ENCODE results near the gene CNNM1.

The CNNM1 gene

DNA sequence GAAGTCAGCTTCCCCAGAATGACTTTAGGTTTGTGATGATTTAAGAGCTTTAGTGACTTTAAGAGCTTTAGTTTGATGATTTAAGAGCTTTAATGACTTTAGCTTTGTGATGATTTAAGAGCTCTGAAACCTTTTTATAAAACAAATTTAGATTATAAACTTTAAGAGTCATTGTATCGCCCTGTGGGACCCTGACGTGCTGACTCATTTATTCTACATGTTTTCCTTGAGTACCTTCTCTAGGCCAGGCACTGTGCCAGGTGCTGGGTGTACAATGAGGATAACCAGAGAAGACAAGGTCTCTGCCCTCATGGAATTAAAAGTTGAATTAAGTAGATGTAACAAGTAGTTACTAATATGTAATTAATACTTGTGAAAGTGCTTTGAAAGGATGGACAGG, 45.4 kb downstream of the CNNM1 start:
- DNase-seq (ENCODE audit: low spot score), result no peak

DNA sequence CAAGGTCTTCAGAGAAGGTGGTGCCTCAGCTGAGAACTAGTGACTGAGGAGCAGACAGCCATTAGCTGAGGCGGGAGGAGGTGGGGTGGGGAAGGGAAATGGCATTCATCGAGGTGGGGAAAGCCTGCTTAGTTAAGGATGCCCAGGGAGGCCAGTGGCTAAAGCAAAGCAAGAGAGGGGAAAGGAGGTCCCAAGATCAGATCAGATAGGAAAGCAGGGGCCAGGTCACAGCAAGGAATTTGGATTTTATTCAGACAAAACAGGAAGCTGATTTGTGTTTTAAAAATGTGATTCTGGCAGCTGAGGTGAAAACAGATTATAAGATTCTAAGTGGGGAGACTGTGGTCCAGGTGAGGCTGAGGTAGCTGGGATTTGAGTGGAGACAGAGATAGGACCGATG, 45.8 kb downstream of the CNNM1 start:
- no peak for DNase-seq (ENCODE audit: low spot score)

DNA sequence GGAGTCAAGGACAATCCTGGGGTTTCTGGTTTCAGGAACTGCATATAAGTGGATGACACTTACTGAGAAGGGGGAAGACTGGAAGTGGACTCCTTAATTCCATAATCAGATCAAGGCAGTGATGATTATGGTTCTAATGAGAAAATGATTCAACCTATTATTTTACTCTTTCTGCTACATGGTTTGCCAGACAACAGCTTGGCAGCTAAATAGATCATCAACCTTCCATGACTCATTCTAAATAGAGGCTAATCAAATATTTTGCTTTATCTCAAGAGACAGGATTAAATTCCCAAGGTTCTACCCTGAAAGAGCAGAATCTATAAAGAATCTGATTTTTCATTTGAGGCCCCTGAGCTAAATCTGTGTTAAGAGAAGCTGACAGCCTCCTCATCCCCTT, 46.3 kb downstream of the CNNM1 start:
- DNase-seq (ENCODE audit: low spot score), result no peak

DNA sequence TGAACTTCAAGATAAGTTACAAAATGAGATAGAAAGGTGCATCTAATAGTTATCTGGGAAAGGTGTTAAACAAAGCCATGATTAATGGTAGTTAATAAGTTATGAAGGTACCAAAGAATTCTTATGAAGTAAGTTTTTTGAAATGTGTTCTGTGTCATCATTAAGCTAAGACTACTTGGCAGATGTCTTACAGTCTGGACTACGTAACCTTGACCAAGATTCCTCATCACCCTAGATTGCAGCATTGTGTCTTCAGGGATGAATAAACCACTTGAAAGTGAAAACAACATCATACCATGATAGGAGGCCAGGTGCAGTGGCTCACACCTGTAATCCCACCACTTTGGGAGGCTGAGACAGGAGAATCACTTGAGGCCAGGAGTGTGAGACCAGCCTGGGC, 53.0 kb downstream of the CNNM1 start:
- DNase-seq (ENCODE audit: low spot score), result no peak

DNA sequence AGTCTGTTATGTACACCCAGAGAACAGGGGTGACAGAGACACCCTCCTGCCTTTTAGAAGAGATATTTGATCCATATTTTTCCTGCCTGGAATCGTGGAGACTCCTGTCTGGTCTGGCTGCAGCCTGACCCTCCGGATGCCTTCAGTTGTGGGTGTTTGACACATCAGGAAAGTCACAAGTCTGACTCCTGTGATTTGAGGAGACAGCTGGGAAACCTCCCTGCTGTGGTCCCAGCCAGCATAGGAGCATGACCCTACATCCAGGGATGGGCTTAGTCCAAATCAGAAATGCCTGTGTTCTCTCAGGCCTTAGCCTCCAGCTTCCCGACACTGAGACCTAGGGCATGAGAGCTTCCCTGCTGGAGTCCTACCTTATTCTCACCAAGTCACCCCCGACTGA, 57.9 kb downstream of the CNNM1 start:
- no peak for DNase-seq (ENCODE audit: low spot score)

DNA sequence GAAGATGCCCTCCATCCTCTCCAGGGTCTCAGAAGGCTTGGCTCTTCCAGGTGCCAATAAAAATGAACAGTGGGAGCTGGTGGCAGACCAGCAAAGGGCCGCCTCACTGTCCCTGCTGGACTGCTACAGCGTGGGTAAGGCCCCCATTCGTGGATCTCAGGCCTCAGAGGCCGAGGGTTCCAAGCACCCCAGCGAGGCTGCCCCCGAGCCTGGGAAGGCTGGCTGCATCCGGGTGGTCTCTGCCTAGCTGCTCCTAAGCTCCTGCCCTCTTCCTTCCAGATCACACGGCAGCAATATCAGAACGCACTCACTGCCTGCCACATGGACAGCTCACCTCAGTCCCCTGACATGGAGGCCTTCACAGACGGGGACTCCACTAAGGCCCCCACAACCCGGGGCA, 58.4 kb downstream of the CNNM1 start:
- DNase-seq (ENCODE audit: low spot score), result no peak

DNA sequence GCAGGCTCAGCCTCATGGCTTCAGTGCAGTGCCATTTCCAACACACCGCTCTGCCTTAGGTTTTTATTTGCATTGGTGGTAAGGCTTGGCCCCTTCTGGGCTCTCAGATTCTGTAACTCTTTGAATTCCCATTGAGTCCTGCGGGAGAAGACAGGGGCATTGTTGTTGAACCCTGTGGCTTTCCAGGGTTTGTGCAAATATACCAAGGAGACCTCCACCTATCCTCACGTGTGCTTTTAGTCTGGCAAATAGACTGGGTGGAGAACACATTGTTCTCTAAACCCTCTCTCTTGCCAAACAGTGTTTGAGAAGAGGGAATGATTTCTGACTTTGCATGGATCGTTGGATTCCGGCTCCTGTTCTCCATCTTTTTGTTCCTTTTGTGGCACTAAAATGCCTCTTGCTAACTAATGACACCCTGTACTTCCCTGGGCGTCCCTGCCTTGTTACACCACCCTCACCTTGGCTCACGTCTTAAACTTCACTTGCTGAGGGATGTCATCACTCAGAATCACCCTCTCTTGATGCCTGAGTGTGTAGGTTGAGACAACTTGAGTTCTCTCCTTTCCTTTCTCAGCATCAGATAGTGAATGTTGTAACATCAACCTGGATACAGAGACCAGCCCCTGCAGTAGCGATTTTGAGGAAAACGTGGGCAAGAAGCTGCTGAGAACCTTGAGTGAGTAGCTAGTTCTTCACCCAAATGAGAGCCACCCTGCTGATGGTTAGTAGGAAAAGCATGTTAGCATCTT, 60.7 kb downstream of the CNNM1 start:
- no peak for DNase-seq (ENCODE audit: low spot score)

DNA sequence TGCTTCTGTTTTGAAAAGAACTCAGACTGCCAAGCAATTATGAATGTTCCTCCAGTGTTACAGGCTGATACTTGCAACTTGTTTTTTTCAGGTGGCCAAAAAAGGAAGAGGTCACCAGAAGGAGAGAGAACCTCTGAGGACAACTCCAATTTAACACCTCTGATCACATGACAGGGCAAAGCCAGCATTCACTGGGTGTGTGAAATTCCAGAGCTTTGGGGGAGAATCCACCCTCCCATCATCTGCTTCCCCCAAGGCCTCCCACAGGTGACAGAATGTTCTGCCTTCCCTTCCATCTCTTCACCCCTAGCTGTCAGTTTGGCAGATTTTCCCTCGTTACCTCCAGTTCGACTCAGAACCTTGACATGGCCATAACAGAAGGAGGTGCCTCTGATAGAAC, 62.2 kb downstream of the CNNM1 start:
- DNase-seq (ENCODE audit: low spot score), result no peak

DNA sequence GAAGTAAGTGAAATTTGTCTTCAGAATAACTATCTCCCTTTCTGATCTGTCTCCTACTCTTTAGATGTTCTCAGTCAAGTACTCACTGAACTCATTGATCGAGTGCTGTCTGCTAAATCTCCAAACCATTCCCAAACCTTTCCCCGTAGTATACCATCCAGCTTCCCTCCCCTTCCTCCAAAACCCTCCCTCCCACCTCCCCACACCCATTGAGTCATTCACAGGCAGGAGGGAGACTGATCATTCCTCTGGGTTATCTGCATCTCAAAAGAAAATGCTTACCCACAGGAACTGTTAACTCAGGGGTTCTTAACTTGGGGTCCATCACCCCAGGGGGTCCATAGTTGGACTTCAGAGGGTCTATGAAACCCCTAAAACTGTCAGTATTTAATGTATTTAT, 63.9 kb downstream of the CNNM1 start:
- DNase-seq (ENCODE audit: low spot score), result no peak

DNA sequence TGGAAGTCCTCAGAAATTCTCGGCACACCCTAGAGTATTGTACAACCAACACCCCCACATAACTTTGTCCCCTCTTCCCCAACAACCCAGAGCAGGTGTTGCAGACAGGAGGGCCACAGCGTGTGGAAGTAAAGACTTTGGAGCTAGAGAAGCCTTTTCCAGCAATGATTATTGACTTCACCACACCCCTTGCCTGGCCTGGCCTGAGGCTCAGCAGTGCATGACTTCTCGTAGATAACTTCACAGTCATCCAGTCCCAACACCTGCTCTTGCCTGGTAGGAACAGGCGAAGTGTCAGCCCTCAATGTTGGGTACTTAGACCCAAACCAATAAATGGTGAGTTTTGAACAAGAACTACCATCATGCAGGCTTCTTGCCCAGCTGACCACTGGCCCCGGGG, 64.5 kb downstream of the CNNM1 start:
- DNase-seq (ENCODE audit: low spot score), result no peak

DNA sequence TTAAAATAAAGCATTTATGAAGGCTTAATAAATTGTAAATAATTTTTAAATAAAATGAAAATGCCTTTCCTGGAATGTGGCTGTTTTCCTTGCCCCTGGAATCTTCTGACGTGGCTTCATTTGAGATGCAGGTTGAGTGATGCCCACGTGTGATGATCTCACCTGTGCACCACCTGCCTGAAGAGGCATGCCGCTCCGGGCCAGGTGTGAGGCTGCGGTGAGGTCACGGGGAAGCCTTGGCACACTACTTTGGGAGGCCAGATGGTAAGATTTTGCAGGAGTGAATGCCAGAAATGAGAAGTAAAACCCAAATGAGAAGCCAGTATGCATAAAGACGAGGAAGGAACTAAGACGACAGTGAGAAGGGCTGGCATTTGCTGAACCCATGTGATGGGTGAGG, 65.1 kb downstream of the CNNM1 start:
- DNase-seq (ENCODE audit: low spot score), result no peak

DNA sequence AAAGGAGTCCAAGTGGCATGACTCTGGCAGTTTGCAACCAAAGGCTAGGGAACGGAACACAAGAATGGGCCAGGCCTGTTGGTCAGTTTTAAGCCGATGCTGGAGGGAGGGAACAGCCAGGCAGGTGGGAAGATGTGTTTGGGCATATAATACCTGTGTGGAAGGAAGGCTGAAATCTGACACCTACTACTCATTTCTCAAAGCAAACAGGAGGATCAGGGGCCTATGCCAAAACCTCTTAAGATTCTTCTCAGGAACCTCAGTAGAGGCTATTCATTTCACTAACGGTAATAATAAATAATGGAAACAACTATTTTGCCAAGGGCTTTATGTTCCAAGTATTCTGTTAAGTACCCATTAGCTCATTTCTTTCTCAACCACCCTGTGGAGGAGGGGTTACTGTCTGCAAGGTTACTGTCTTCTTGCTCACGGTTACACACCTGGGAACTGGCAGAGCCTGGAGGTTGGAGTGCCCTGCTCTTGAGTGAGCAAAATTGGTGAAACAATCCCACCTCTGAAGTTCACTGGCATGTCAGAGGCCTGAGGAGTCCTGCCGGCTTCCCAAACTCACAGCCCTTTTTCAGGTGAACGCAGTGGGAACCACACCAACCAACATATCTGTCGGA, 65.7 kb downstream of the CNNM1 start:
- no peak for DNase-seq (ENCODE audit: low spot score)

DNA sequence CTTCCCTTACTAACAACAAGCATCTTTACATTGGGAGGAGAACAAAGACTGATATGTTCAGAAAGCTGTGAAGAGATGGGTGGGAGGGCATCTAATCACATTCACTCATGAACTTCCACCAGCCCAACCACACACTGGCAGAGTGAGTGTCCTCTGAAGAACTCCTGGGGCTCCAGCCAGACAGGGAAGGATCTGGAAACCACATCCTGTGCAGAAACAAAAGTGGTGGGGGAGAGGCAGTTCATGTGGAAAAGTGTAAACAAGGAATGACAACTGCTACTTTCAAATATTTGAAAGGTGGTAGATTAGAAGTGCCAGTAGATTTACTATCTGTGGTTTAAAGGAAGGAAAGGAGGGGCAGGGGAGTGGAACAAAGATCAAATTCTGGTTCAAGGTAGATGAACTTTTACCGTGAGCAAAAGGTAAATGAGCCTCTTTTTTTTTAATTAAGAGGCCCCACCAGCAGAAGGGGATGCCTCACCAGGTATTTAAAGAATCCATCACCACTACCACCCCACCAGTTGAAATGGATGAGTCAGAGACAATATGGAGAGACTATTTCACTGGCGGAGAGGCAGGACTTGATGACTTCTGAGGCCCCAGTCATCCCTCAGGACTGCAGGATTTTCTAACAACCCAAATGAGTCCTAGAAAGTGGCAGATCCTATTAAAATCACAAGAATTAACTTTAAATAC, 66.7 kb downstream of the CNNM1 start:
- DNase-seq (ENCODE audit: low spot score), result peak; percentile 94

DNA sequence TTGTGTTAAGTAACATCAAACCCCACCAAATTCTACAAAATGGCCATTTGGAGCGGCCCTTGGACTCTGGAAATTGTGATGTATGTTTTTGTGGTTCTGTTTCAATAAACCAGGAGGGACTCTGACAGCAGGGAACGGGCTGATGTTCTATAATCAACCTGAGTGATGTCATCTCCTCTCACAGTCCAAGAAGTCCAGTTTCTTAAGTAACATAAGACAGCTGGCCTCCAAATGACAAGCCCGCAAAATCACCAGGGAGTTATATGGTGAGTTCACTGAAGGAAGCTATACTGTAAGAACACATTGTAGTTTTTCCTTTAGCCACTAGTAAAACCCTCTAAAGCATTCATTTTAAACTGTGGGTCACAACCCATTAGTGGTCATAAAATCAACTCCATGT, 67.3 kb downstream of the CNNM1 start:
- DNase-seq (ENCODE audit: low spot score), result peak; percentile 39

DNA sequence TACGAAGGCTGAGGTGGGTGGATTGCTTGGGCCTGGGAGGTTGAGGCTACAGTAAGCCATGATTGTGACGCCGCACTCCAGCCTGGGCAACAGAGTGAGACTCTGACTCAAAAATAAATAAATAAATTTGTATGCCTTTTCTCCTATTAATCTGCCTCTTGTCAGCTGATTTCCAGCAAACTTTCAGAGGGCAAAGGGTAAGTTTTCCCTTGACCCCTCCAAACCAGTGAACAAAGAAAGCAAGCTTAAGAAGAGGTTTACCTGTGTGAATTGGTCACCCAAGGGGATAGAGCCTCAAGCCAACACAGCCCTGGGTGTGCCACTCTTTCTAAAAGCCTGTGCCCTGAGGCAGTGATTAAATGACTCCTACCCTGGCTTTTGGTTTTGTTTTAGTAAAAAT, 70.5 kb downstream of the CNNM1 start:
- DNase-seq (ENCODE audit: low spot score), result no peak

DNA sequence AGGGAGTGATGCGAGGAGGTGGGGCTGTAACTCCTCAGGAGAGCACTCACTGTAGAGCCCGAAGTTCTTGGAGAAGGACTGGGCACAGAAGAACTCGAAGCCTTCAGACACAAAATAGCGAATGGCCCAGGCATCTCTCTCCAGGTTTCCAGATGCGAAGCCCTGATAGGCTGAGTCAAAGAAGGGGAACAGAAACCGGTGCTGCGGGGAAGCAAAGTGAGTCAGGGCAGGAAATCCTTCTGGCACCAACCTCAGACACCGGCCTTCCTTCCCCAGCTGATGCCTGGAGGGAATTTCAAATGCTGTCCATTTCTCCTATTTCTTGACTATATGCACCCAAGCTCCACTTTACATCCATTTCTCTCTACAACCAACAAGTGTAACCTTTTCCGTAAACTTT, 74.5 kb downstream of the CNNM1 start:
- DNase-seq (ENCODE audit: low spot score), result no peak

DNA sequence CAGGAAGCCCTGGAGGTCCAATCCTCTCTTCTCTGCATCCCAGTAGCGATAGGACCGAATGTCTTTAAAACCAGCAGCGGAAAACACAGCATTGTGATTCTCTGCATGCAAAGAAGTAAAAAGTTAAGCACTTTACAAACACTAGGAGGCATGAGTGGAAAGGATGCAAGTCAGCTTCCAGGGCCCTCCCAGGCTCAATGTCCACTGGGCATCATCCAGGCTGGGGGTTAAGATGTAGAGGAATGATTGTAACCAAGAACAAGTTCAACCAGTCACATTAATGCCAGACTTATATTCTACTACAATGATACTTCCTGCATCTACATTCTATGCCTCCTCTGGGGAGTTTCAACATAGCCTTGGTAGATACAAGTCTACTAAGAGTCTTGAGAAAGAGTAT, 77.0 kb downstream of the CNNM1 start:
- no peak for DNase-seq (ENCODE audit: low spot score)

DNA sequence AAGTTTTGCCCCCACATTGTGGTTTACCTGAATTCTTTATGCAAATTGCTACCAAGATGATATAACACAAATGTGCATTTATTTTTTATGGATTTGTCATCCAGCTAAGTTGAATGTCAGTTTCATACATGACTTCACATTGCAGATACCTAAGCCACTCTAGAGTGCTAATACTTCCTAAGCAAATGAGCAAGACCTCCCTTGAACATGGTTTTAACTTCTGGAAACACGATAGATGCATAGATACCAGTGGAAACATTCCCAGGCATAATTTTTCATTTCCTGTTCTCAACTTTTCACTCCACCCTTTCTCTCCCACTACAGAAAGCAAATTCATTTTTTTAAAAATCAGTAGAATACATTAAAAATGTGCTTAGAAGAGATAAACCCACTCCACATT, 81.0 kb downstream of the CNNM1 start:
- no peak for DNase-seq (ENCODE audit: low spot score)

DNA sequence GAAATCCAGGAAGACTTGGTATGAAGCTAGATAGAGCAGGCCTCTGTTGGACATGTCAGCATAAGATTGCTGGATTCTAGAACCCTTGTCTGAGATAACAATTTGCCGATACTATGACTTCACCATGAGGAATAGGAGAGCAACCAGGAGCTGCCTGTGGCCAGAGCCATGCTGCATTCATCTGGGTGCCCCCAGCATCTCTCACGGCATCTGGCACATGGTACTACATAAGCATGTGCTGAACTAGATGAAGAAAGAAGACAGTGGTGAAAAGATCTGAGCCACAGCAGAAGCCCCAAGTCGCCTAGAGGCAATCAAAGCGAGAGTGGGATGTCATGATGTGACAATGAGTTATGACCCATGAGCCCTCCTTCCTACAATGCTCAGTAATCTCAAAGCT, 81.7 kb downstream of the CNNM1 start:
- no peak for DNase-seq (ENCODE audit: low spot score)

DNA sequence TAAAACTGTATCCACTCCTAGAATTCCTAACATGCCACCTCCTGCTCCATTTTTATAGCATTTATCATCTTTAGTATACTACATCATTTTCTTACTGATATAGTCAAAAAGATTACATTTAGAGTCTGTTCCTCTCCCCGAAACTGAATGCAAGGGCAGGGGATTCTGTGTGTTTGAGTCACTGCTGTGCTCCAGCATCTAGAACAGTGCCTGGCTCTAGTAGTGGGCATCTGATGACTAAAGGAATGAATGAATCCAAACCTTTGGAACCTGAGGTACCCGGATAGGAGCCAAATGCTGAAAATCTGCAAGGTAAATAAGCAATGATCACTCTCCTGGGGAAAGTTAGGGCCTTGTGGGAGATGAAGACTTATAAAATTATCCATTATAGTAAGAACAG, 82.4 kb downstream of the CNNM1 start:
- DNase-seq (ENCODE audit: low spot score), result no peak

DNA sequence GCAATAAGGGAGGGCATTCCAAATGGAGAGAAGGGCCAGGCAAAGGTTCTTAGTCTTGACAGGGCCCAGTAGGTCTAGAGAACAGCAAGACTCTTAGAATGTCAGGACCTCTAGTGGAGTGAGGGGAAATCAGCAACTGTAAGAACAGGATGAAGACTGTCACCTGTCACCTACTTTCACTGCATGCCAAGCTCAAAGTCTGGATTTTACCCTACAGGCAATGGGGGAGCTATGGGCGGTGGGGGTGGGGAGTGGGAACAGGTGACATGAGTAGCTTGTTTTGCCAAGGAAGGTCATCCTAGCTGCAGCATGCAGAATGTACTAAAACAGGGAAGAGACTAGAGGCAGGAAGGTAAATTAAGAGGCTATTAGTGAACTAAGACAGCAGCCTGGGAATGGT, 82.9 kb downstream of the CNNM1 start:
- DNase-seq (ENCODE audit: low spot score), result no peak

DNA sequence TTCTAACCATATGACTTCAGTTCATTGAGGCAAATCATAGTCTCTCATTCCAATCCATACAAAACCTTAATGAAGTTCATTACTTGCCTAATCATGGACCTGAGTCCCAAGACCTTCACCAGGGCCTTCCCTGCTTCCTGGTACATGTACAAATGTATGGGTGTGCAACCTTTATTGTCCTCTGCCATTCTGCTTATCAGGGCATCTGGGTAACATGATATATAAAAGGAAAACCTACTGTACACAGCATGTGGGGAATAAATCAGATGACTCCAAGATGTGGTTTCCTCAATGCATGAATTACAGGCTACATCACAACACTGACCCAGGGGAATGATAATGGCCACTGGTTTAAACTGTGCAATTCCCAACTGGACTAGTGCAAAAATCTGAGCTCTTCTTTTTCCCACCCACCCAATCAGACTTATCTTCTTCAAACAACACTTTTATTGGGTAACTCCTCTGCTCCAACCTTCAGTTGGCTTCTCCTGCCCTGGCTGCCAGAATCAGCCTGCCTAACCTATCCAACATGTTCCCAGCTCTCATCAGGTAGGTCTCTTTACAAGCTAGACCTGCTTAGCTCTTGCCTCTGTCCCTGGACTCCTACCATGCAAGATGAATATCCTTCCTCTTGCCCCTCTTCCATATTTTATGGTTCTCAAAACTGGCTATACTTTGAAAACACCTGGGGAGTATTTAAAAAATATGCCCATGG, 89.9 kb downstream of the CNNM1 start:
- DNase-seq (ENCODE audit: low spot score), result no peak

DNA sequence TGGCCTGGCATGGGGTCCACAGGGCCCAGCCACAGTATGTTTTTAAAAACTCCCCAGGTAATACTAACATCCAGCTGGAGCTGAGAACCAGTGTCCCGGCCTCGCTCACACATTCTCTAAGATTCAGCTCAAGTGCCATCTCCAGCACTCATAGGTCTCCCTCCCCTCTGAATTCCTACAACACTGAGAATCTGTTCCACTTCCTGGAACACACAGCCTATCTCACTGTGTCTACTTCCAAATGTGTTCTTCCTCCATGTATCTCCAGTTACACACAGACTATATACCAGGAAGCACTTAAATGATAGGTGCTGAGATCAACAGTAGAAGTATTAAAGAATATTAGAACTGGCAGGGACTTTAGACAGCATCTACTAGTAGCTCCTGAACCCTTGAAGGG, 90.5 kb downstream of the CNNM1 start:
- DNase-seq (ENCODE audit: low spot score), result no peak

All from AG08395 (cell line).